GM18511 (cell line): ENCODE results near the gene INSIG1.

Experiments
- ATAC-seq: cut with Tn5 transposase; IDR thresholded peaks from one replicate; pipeline ENCODE4 v1.9.1; 2021; ENCODE audit warnings: mild to moderate bottlenecking, moderate library complexity; ENCODE audit not compliant: unreplicated experiment

The INSIG1 gene

GRCh38 chr7:155299535-155300202 is 2.0 kb downstream of the INSIG1 start:
- ATAC-seq, result no peak

DNA sequence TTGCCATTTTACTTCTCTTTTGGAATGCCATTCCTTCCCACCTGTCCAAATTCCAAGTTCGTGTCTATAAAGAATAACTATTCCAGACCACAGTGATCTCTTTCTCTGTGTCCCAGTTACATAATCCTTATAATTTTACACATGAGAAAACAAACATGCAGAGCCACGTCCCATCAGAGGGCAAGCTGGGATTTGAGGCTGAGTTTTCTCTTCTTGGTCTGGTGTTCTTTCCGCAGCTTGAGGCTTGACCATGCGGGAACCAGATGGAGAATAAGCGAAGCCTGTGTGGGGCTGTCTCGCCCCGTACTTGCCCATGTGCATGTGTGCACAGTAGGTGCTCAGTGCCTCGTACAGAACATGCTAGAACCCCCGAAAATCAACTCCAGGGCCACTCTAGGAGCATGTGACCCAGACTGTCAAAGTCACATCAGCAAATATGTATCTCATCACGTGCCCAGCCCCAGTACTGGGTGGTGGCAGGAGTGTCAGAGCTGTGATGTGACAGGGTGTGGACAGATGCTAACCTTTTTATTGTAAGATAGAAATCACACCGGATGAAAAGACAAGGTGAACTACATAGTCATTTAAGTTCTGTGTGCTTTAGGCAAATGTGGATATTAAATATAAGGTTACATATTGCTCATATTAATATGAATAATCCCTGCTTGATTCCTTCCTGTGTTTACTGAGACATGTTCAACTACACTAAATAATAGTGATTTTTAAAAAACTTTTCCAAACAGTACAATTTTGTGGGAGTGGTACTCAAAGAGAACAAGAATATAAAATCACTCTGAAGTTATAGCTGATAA is 3.2 kb downstream of the INSIG1 start:
- no peak for ATAC-seq

GRCh38 chr7:155303039-155303593 is 5.4 kb downstream of the INSIG1 start:
- no peak for ATAC-seq

DNA sequence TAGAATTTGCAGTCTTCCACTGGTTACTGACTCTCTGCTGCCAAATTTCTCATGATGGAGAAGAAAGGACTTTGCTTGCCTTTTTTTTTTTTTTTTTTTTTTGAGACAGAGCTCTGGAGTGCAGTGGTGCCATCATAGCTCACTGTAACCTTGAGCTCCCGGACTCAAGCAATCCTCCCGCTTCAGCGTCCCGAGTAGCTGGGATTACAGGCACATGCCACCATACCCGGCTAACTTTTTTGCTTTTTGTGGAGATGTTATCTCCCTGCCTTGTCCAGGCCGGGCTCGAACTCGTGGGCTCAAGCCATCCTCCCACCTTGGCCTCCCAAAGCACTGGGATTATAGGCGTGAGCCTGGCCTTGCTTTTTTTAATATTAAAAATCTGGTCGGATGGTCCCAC is 6.2 kb downstream of the INSIG1 start:
- no peak for ATAC-seq

DNA sequence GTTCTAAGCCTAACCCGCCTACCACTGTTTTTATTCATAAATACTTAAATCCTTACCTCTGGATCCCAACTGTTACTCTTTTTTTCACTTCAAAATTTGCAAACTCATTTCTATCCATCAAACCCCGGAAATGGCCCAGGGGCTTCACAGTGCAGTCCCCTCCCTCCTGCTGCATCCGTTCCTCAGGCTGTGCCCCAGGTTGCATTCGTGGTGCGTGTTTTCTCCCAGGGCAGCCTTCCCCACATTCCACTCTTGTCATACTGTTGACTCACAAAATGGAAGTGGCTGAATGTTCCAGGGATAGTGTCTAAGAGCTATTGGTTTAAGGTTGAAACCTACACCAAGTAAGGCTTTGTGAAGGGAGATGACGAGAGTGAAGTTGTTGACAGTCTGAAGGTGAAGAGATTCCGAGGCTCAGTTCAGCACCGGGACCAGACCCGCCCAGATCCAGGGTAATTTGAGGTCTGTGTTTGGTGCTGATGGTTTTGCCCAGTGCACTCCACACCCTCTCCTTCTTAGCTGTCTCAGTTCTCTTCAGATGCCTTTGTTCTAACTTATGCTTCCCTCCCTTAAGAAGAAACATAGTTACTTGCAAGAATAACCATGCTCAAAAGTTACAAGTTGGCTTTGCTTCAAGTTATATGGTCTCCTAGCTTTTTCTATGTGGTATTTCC is 7.7 kb downstream of the INSIG1 start:
- no peak for ATAC-seq

DNA sequence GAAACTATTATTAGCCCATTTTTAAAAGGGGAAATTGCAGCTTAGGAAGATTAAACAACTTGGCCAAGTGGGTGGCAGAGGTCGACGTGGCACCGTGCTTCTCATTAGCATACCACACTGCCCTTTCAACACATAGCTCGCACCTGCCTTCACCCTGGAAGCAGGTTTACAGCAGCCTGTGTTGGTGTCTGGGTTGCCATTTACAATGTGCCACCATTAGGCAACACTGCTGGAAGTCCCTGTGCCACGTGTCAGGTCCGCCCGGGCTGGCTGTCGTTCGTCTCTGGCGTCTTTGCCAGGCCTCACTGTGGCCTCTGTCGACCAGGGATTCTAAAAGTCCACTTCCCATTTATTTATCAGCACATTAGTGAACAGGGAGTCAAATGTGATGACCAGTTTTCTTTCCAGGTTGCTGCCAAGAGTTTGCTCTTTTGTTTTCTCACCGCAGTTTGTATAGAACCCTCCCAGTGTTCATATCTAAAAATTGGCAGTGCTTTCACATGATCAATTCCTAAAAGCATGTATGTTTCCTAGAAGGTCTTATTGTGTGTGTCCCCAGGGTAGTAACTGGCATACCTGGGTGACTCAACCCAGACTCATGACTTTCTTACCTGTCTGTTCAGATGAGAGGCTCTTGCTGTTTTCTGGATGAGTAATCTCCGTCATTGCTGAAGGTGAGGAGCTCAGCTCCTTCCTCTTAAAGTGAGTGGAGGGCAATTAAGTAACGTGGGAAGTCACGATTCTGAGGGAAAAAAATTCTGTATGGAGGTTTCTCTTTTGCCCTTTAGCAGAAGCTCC is 9.2 kb downstream of the INSIG1 start:
- ATAC-seq, result no peak

- ATAC-seq, result no peak
These were observed 10.8 kb downstream of the INSIG1 start for GRCh38 chr7:155308330-155309020.

DNA sequence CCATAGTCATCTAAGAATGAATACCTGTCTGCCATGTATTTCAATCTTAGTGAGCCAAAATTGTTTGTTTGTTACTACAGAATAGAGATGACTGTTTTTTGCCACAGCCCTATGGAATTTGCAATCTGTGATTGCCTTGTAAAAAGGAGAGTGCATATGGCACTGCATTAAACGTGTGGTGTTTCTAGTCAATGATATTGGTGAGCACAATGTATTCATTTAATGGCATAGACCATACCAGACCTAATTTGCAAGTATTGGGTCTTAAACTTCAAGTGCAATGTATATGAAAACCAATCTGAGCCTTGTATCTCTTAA is 11.3 kb downstream of the INSIG1 start:
- no peak for ATAC-seq

- ATAC-seq, result no peak
These were observed 12.9 kb downstream of the INSIG1 start for GRCh38 chr7:155310425-155311114.

DNA sequence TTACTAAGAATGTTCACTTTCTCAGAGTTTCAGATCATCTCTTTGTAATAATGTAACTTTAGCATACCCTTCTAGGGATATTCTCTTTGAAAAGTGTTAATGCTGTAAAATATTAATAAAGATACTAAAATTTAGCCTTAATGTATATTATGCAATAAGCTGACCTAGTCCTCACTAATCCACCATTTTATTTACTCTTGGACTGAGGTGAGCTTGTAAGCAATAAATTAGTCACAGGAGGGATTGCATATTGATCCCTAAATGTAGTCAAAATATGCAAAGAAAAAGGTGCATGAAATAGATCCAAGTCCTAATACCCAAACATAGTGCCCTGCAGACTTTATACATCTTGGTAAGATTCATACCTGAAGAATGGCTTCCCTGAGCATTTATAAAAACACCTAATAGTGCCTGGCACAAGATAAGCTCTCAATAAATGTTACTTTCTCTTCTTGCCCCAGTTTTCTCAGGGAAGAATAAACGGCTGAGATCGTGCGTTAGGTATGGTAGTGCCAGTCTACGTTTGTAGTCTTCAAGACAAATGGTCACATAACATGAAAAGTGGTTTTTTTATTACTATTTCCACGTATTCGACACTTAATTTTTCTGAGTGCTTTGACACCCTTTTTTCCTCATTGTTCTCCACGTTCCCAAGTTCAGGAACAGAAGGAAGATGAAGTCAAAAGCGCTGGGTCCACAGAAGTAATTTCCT is 14.3 kb downstream of the INSIG1 start:
- ATAC-seq, result no peak

DNA sequence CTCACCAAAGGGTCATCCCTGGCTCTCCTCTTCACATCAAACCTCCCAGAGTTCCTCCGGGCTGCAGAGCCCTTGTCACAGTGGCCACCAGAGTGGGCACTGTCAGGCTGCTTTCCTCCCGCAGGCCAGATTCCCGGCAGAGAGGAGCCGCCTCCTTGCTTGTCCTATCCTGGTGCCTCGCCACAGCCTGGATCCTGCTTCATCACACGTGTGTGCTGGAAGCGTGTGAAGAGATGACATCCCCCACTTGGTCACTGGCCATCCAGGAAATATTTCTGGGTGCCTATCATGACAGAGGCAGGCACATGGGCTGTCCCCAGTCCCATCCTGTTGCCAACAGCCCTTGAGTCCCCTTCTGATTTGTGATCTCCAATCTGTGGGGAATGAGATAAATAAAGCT is 15.0 kb downstream of the INSIG1 start:
- ATAC-seq, result no peak

- no peak for ATAC-seq
These were observed 15.4 kb downstream of the INSIG1 start for GRCh38 chr7:155313096-155313495.

GRCh38 chr7:155315977-155316376 is 18.3 kb downstream of the INSIG1 start:
- ATAC-seq, result no peak

DNA sequence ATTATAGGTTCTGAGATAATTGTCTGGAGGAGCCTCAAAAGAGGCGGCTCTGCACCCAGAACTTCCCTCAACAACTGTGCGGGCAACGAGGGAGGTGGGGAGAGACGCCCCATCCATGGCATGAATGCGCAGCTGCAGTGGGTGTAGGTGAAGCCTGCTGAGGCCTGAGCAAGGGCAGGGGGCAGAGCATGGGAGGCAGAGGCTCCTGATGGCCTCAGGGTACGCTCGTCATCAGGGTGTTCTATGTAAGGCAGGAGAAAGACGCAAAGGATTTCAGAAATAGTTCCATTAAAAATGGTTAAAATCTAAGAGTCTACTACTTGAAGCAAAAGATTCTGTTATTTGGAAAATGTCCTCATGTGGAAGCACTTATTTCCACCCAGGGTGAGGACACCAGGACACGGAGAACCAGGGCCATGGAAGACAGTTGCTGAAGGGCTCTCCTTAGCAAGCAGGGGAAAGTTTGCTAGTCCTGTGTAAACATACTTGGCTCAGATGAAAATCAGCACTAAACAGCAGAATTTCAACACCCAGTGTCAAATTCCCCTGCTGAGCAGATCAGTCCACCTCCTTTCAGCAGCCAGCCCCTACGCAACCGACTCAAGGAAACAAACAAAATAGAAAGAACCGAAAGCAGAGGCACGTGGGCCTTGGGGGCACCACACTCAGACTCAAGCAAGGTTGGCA is 18.9 kb downstream of the INSIG1 start:
- ATAC-seq, result no peak

DNA sequence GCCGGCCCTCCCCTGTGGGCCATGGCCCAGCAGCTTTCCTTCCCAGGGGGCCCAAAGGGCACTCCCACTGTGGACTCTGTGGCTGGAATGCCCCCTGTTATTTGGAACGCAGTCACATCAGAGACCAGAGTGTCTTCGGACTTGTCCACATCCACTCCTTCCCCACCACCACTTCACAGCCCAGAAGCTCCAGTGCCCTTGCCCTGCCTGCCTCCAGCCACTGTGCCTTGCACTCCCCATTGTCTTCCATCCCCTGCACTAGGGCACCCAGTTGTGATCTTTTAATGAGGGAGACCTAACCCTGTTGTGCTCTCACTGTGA is 19.4 kb downstream of the INSIG1 start:
- ATAC-seq, result no peak

DNA sequence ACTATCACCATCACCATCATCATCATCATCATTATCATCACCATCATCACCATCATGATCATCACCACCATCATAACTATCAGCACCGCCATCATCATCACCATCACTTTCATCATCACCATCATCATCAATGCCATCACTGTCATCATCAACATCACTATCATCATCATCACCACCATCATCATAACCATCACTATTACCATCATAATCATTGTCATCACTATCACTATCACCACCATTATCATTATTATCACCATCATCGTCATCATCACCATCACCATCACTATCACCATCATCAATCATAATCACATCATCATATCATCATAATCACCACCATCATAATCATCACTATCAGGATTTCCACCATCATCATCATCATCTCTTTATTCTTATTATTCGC is 20.6 kb downstream of the INSIG1 start:
- ATAC-seq, result no peak

DNA sequence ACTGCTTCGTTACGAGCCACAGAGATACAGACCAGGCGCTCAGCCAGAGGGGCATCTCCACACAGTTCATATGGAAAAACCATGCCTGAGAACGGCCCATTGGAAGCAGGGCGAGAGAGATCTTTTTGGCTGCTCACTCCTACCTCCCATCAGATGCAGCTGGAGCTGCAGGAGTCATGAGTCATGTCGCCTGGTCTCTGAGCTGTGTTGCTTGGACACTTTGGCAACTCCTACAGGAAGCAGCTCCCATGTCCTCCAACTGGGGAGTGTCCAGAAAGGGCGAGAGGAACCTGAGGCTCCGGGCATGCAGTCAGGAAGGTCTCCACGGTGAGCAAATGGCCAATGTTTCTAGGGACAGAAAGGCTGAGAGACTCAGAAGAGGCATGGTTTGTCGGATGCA is 24.9 kb downstream of the INSIG1 start:
- no peak for ATAC-seq

GRCh38 chr7:155323001-155323638 is 25.4 kb downstream of the INSIG1 start:
- no peak for ATAC-seq
